HG03565 (cell line): ENCODE results near the gene PPEF1.

ENCODE experiments used
- ATAC-seq: cut with Tn5 transposase; IDR thresholded peaks from one replicate; pipeline ENCODE4 v1.9.1; 2021; ENCODE audit warnings: mild to moderate bottlenecking, moderate library complexity; ENCODE audit not compliant: unreplicated experiment

The PPEF1 gene, protein sequence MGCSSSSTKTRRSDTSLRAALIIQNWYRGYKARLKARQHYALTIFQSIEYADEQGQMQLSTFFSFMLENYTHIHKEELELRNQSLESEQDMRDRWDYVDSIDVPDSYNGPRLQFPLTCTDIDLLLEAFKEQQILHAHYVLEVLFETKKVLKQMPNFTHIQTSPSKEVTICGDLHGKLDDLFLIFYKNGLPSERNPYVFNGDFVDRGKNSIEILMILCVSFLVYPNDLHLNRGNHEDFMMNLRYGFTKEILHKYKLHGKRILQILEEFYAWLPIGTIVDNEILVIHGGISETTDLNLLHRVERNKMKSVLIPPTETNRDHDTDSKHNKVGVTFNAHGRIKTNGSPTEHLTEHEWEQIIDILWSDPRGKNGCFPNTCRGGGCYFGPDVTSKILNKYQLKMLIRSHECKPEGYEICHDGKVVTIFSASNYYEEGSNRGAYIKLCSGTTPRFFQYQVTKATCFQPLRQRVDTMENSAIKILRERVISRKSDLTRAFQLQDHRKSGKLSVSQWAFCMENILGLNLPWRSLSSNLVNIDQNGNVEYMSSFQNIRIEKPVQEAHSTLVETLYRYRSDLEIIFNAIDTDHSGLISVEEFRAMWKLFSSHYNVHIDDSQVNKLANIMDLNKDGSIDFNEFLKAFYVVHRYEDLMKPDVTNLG

DNA sequence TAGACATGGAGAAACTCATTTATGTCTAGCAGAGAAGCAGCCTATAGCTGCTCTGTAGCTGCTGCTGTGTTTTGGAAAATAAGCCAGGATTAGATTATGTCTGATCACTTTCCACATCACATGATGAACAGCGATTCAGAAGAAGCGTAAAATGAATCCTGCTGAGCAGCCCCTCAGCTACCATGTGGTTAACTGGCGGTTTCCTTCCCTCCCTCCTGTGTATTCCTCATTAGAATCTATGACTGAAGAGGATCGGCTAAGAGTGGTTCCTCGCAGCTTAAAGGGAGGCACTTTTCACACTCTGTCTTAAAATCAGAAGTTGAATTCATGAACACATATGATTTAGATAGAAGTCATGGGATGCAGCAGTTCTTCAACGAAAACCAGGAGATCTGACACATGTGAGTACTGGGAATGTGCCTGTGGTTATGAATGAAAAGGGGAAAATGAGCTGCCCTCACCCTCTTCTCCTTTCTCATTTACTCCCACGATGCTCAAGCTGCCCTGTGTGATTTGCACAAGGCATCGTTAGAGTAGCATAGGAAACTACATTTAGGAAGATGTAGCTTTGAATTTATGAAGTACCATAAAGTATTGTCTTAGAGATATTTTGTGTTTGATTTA is at the start of gene PPEF1:
Gene PPEF1, plus strand, starts transcription at position 220 of the 624 bp plus-strand sequence. Its CDS starts 136 bp downstream, at position 356.
- ATAC-seq, result no peak

GRCh38 chrX:18661273-18661672 is 46.2 kb upstream of the PPEF1 start:
- no peak for ATAC-seq

GRCh38 chrX:18664947-18665346 is 42.5 kb upstream of the PPEF1 start:
- no peak for ATAC-seq

- no peak for ATAC-seq
Measured at GRCh38 chrX:18666614-18667013, 40.8 kb upstream of the PPEF1 start.

- no peak for ATAC-seq
Measured at GRCh38 chrX:18668071-18668835, 39.2 kb upstream of the PPEF1 start.

DNA sequence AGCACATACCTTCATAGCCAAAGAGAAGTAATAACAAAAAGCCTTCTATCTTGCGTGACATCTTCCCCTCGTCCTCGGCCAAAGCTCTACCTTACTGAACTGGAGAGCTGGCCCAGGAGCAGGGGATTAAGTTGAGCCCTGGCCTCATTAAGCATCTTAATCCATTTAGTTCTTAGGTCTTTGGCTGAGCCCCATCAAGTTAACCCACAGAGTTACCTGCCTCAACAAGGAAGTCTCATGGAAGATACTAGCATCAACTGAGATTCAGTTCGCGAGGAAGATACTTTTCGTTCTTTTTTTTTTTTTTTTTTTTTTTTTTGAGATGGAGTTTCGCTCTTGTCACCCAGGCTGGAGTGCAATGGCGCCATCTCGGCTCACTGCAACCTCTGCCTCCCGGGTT is 35.4 kb upstream of the PPEF1 start, which contains the start of gene RS1:
Gene RS1, minus strand, starts transcription at position 101 of the 400 bp plus-strand sequence. Its CDS starts 40 bp downstream, at position 61.
- no peak for ATAC-seq

DNA sequence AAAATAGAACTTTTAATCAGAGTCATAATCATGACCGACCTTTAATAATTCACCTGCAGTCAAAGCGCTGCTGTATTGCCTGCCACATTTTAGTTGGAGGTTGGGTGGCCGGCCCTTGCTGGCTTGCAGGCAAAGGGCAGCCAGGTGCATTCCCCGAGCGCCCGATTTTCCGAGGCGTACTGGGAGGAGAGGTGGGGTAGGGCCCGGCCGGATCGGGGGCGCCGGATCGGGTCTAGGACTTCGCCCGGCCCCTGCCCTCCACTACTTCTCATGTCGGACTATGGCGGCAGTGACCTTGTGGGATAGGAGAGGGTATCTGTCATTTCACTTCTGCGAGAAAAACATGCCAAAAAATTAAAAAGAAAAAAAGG is 33.0 kb upstream of the PPEF1 start:
- peak; percentile 17 for ATAC-seq

GRCh38 chrX:18674788-18675735 is 32.4 kb upstream of the PPEF1 start:
- ATAC-seq, result peak; percentile 84

DNA sequence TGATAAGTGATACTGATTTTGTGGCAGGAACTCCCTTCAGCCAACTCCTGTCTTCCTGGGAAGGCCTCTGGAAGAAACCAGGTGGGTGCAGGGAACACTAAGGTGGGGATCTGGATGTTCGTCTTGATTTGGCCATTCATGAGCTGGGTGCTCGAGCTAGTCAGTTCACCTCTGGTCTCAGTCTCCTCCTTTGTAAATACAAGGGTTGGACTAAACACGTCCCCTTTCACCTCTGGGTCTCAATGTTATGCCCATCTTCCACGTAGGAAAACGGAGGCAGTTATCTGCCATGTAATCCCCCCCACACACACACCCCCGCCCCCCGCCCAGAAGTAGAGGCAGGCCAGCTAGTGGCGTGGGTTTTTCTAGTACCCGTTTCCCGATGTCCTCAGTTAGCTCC is 31.4 kb upstream of the PPEF1 start:
- no peak for ATAC-seq

DNA sequence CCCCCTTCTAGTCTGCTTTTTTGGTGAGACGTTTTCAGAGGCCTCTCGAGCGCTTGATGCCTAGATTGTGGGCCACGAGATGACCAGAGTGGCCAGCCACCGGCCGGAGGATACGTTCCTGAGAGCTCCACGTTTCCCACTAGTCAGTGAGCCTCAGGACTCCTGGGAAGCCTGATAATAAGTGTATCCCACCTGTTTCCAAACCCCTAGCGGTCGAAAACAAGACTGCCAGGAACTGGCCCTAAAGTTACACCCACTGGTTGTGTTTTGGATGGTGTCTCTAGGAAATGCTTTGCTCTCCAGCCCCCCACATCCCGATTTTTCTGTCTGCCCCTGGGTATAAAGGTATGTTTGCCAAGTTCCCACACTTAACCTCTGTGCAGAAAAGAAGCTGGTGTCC is 31.0 kb upstream of the PPEF1 start:
- ATAC-seq, result no peak

- no peak for ATAC-seq
Measured at GRCh38 chrX:18677161-18677869, 30.1 kb upstream of the PPEF1 start.

GRCh38 chrX:18681996-18682395 is 25.4 kb upstream of the PPEF1 start:
- ATAC-seq, result no peak

DNA sequence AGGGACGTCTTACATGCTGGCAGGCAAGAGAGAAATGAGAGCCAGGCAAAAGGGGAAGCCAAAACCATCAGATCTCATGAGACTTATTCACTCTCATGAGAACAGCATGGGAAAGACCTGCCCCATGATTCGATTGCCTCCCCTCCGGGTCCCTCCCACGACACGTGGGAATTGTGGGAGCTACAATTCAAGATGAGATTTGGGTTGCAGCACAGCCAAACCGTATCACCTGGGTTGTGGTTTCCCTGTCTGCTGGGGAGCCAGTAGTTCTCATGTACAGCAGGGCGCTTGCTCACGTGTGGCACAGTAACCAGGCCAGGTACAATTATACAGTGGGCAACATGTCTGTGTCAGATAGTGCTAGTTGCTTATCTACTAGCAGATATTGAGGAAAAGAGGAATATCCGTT is 24.5 kb upstream of the PPEF1 start:
- no peak for ATAC-seq

- no peak for ATAC-seq
Measured at GRCh38 chrX:18687856-18688495, 19.5 kb upstream of the PPEF1 start.

GRCh38 chrX:18691431-18691830 is 16.0 kb upstream of the PPEF1 start:
- no peak for ATAC-seq

GRCh38 chrX:18692541-18692940 is 14.9 kb upstream of the PPEF1 start:
- ATAC-seq, result no peak

DNA sequence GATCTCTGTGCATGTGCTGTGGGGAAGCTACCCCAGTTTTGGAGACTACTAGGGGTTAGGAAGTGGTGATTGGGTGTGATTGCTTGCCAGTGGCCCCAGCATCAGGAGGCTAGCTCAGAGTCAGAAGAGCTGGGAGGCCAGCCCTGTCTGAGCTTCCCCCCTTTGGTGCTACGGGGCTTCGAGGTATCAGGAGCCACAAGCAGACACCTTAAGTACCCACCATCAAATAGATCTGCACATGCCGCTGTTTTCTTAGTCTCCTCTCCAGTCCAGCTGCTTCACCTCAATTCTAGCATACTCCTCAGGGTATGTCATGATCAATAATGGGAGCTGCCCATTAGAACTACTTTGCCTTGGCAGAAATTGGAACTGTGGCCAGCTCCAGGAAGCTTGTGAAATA is 10.8 kb upstream of the PPEF1 start:
- no peak for ATAC-seq

DNA sequence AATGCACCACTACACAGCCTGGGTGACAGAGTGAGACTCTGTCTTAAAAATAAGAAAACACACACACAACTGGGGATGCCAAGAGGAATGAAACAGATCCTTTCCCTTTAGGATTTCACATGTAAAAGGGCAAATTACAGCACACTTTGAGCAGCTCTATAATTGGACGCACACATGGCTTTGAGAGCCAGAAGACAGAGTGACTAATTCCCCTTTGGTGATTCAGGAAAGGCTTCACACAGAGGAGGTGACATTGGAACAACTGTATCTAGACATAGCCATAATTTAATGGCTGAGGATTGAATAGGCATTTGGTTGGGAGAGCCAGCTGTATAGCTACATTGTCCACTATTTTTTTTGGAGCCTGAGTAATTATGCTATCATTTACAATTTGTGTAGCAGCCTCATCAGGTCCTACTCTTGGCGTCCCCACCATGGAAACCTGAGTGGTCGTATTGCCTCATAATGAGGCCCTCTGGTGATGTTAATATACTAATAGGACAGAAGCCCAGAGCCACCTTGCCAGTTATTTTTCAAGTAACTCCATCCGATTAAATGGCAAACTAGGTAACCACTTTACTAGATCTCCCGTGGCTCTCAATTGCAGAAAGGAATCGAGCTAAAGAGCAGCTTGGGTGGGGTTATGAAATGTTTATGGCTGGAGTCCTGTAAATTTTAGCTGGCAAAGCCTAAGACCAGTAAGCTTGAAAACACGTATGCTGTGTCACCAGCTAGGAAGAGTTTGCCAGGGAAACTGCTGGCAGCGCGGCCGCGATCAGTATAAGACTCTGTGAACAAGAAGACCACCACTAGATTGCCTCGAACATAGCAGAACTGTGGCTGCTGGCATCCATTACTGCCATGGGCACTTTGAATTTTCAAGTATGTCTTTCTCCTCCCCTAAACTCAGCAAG is 8.5 kb upstream of the PPEF1 start:
- no peak for ATAC-seq
